GM12801 (cell line): ENCODE data around the gene C14orf132.

Source experiments
- CTCF ChIP-seq: IDR thresholded peaks from one replicate; pipeline ENCODE4 v1.5.1; 2011; ENCODE audit warnings: control low read depth; ENCODE audit not compliant: insufficient read length; ENCODE audit errors: extremely low read depth

Gene C14orf132

GRCh38 chr14:96094656-96095055 is 55.5 kb downstream of the C14orf132 start:
- no peak for TF ChIP-seq CTCF

- no peak for TF ChIP-seq CTCF
Measured at GRCh38 chr14:96095058-96095457, 55.9 kb downstream of the C14orf132 start.

- no peak for TF ChIP-seq CTCF
Measured at GRCh38 chr14:96095581-96096476, 56.7 kb downstream of the C14orf132 start.

GRCh38 chr14:96096639-96097610 is 57.8 kb downstream of the C14orf132 start:
- TF ChIP-seq CTCF, result no peak

- no peak for TF ChIP-seq CTCF
Measured at GRCh38 chr14:96097752-96098151, 58.6 kb downstream of the C14orf132 start.

GRCh38 chr14:96098309-96098998 is 59.3 kb downstream of the C14orf132 start:
- TF ChIP-seq CTCF, result no peak

- no peak for TF ChIP-seq CTCF
Measured at GRCh38 chr14:96098999-96099335, 59.8 kb downstream of the C14orf132 start.
